Germinal center (tissue), 1 donor: Measurements from ENCODE around the gene FYCO1.

Experiments used
- DNase-seq: peaks from one replicate; pipeline ENCODE4 v3.0.0; 2012; ENCODE audit warnings: mixed read lengths, low spot score

The FYCO1 gene

DNA sequence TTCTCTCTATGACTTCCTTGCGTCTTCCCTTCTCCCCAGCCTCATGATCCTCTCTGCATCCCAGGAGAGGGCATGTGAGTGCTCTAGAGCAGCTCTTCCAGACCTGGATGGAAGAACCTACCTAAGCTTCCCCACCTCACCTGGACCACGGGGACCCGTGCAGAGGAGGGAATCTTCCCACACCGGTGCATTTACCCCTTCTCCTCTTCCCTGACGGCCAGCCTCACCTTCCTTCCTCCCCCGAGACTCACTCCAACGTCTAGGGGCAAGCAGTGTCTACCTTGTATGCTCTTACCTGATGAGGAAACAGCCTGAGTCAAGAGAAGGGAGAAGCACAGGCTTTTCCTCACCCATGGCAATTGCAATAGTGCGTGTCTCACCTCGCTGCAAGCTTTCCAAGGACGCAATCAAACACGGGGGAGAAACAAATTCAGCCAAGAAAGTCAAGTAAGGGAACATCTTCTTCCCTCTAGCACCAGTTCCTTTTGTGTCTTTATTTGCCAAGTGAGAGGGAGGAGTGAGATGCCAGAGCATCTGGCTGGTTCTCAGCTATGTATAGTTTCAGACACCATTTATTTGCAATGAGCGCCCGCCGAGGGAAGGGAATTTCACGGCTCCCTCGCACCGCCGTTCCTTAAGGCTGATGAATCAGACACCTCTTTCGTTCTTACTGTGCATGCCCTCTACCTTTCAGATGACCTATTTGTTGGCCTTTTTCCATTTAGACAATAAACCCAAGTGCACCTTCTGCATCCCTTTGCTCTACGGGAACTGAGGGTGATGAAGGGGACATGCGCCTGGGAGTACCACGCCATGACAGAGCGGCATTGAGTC, 111.0 kb downstream of the FYCO1 start:
- DNase-seq = no peak

DNA sequence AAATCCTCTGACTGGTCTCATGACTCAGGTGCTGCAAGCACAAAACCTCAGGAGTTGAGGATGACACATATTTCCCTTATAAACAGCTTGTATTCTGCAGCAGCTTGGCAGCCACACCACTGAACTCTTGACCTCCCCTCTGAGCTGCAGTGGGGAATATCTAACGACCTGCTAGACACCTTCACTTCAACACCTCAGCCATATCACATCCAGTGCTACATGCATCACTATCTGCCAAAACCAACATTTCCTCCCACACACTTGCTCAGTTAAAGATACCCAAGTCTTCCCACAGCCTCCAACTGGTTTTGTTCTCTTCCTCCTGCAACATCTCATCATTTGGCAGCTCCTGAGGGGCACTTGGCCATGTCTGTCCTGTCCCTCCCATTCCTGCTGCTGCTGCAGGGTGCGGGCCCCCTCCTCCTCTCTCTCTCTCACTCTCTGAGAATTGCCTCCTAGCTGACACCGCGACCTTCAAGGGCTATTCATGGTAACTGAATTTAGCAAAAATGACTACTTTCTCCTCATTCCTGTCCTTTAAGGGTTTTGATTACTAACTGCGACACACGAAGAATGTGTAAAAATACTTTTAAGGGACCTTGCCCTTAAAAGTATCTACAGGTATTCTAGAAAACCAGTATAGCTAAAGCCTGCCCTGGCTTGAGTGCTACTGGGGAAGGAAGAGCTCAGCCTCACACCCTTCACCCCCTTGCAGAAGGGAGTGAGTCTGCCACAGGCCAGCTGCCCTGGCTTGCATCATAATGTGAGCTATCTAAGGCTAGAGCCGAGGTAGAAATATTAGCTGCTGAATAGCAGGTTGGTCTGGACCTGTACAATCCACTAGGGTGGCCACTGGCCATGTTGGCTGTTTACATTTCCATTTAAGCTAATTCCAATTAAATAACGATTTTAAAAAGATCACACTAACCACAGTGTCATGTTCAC, 114.3 kb downstream of the FYCO1 start:
- no peak for DNase-seq

GRCh38 chr3:45880725-45881077, 114.9 kb downstream of the FYCO1 start:
- no peak for DNase-seq

DNA sequence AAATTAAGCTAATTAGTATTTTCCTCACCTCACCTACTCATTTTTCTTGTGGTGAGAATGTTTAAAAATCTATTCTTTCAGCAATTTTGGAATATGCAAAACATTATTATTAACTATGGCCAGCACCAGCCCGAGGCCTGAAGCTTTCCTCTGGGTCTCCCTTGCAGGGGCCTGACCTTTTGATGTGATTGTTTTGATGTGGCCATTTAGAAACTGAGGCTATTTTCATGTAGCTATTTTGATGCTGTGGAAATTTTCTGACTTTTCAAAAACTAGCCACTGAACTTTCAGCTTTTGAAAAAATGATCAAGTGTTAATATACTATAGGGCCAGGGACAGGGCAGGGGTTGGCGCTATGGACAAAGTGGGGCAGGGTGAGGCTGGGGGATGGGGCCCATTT, 117.5 kb downstream of the FYCO1 start:
- DNase-seq = no peak

- DNase-seq = no peak
Observed at GRCh38 chr3:45874677-45875346, 120.8 kb downstream of the FYCO1 start.

- DNase-seq = no peak
Observed at GRCh38 chr3:45873638-45874037, 122.0 kb downstream of the FYCO1 start.

DNA sequence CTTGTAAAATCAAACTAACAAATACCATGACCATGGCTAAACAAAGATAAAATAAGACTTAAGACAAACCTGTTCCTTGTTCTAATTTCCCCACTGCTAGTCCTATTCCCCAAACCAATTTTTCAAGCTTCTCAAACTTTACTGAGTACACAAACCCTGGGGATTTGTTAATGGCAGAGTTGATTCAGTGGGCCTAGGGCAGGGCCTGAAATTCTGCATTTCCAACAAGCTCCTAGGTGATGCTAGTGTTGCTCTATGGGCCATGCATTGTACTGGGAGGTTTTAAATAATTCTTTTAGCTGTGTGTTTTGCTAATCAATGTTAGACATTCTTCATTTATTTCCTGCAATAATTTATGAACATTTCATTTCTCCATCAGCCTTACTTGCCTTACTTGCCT, 122.6 kb downstream of the FYCO1 start:
- DNase-seq = no peak

DNA sequence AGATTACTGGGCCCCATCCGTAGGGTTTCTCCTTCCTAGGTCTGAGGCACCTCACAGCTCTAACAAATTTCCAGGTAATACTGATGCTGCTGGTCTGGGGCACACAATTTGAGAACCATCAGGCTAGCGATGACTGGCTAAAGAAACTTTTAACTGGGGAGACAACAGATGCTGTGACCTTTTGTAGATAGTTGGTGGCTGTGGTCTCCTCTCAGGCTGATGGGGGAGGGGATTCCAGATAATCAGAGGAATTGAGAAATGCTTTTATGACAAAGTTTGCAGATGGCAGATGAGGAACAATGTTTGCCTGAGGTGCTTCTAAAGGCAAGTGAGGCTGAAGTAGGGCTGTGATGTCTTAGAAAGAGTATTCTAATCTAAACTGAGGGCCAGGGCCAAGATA, 123.1 kb downstream of the FYCO1 start:
- DNase-seq = no peak

DNA sequence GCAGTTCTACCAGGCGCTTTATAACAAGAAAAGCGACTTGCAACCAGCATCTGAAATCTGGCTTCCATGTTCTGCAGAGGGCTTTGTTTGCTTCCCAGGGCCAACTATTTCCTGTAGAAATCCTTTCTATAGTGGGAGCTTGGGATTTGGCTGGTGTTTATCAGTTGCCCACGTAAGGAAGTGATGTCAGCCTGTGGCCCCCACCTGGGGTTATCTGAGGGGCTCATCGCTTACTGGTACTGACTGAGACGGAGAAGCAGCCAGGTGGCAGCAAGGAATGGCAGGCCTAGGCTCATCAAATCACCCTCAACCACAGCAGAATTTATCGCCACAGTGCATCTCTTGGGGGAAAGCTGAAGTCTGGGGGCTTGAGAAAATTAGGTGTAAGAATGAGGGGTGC, 123.8 kb downstream of the FYCO1 start:
- no peak for DNase-seq

DNA sequence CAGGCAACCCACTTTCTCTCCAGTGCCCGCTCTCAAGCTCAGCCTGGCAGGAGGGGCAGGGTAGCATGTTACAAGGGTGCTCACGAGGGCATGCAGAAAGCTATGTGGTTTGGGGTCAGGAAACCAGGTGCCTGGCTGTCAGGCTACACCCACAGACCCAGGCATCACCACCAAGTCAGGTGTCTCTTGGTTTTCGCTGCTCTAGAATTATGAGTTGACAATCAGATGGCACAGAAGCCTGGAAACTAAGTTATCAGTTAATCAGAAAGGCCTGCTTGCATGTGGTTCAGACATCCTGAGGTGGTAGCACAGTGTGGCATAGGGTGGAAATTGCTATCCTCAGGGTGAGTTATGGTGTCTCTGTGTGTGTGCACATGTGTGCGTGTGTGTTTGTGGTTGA, 125.5 kb downstream of the FYCO1 start:
- DNase-seq = no peak

DNA sequence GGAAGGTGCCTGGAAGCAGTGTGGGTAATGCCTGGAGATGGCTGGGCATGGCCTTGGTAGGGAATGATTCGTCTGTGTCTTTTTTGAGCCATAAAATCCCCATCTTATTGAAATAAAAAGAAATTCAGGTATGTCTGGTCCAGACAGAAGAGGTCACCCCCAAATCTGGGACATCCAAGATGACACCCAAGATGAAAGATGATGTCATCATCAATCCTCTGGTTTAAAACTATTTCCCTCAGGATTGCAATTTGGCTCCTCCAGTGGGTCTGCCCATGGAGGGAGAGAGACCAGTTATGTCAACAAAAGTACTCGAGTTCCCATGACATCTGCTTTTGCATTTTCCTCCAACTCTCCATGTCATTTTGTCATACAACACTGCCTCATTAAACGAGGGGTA, 126.0 kb downstream of the FYCO1 start:
- no peak for DNase-seq

DNA sequence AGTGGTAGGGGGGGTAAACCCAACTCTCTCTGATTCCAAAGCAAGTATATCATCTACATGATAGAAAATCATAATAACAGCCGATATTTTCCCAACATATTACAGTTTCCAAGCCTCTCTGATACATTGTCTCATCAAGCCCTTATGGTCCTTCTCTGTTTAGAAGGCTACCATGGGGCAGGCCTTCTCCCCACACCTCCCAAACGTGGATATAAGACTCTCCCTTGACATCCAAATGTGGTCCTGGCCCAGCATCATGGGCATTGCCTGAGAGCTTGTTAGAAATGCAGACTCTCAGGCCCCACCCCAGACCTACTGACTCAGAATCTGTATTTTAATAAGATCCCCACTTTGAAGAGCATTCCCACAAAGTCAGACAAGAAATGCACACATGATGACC, 127.0 kb downstream of the FYCO1 start:
- no peak for DNase-seq

GRCh38 chr3:45868213-45868612, 127.4 kb downstream of the FYCO1 start:
- no peak for DNase-seq
